ENCODE results near the gene TRIM44. TPM values are rescaled to one million over a fixed set of nuclear protein-coding genes. Genes with fewer than 3 reads are reported as not detected.
"Not testable (repeated sequence)": the region's sequence is repeated elsewhere in the genome, so short reads cannot be mapped to it uniquely, and the experiment has no call there.

TRIM44 gene
- total RNA-seq, 1 experiment from 2014 or later: 38.1 TPM

GRCh38 chr11:35859301-35859700 is 196.7 kb downstream of the TRIM44 start:
- DNase-seq (ENCODE audit: low spot score): no peak
- in situ Hi-C loops (cut with HindIII; ENCODE audit: low sequenced_read_pairs): no loop called here

- DNase-seq (ENCODE audit: low spot score); in situ Hi-C loops (cut with HindIII; ENCODE audit: low sequenced_read_pairs): not testable (repeated sequence)
Measured at GRCh38 chr11:35860194-35860593, 197.6 kb downstream of the TRIM44 start.

- no peak for DNase-seq (ENCODE audit: low spot score)
- in situ Hi-C loops (cut with HindIII; ENCODE audit: low sequenced_read_pairs): no loop called here
Measured at GRCh38 chr11:35861191-35861590, 198.6 kb downstream of the TRIM44 start.

GRCh38 chr11:35862666-35863065 is 200.1 kb downstream of the TRIM44 start:
- no peak for DNase-seq (ENCODE audit: low spot score)
- in situ Hi-C loops (cut with HindIII; ENCODE audit: low sequenced_read_pairs): no loop called here

GRCh38 chr11:35864131-35864530 is 201.6 kb downstream of the TRIM44 start:
- in situ Hi-C loops (cut with HindIII; ENCODE audit: low sequenced_read_pairs): no loop called here
- DNase-seq (ENCODE audit: low spot score): no peak

GRCh38 chr11:35866601-35867000 is 204.0 kb downstream of the TRIM44 start:
- in situ Hi-C loops (cut with HindIII; ENCODE audit: low sequenced_read_pairs): no loop called here

More at GRCh38 chr11:35866601-35867000, 204.0 kb downstream of the TRIM44 start:
- no peak for DNase-seq (ENCODE audit: low spot score)

Other genes with a start within 250 kb of the TRIM44 start
- gene SLC1A2, start 243.2 kb upstream of the TRIM44 start, total RNA-seq (2014; rRNA removed; shearing (Covaris generic)): 0.14 TPM in 1 of 2 replicates, not detected in the other
- 0.31 TPM in 1 of 2 replicates, not detected in the other for gene PAMR1, start 137.2 kb upstream of the TRIM44 start, total RNA-seq (2014; rRNA removed; shearing (Covaris generic))
- 36.5 and 42.4 TPM in 2 replicates for gene FJX1, start 44.3 kb upstream of the TRIM44 start, total RNA-seq (2014; rRNA removed; shearing (Covaris generic))

Measured in G401 (cell line).